Raji (cell line): ENCODE results near the gene VTA1.

ENCODE experiments used
- POLR2A ChIP-seq: IDR thresholded peaks from 2 replicates; pipeline ENCODE4 v1.6.1; 2011; ENCODE audit warnings: low read depth, low read length, control low read depth; ENCODE audit not compliant: insufficient read depth

VTA1 gene

GRCh38 chr6:142165227-142165626 lies 18.2 kb downstream of the VTA1 start:
- no peak for TF ChIP-seq POLR2A

DNA sequence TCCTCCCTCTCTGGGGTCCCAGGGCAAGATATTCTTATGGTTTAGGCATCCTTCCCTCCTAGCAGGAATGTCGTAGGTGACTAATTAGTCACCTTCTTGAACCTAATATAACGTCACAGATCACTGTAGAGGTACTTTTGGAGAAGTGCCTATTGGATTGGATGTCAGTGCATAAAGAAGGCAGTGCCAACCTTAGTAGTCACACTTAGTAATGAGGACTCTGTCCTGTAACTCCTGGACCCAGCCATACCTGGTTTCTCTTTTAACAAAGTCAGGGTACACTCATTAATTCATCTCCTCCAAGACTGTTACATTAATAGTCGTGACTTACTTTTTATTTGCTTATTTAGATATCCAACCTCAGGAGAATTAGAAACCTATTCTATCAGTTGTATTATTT lies 20.0 kb downstream of the VTA1 start:
- TF ChIP-seq POLR2A, result no peak

DNA sequence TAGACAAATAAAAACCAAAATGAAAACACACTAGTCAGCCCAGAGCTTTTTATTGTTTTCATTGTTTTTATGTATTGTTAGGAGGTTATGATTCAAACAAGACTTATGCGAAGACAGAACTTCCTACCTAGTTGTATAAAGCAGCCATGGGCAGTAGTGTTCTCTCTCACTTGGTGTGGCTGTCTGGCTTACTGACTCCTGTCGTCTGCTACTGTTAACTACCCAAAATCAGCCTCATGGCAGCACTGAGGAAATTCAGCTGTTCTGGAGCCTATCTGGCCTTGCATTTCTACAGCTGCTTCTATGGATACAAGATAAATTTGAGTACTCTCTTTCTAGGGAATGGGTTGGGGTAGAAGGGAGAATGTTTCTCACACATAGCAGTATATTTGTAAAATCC lies 20.4 kb downstream of the VTA1 start:
- no peak for TF ChIP-seq POLR2A

GRCh38 chr6:142171351-142171750 lies 24.3 kb downstream of the VTA1 start:
- no peak for TF ChIP-seq POLR2A

DNA sequence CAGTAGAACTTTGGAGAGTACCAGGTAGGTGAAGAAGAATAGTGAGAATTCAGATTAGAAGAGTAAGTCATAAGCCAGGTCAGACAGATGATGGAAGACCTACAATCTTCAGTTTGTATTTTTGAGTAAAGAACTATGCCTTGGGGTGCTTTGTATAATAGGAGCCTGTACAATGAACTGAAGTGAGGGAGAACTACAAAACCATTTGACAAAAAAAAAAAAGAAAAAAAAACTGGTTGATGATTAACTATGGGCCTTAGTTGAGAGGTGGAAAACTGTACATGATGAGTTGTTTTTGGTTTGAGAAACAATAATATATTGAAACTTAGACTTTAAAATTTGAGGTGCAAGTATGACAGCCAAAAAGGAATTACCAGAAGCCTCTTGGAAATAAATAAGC lies 25.7 kb downstream of the VTA1 start:
- no peak for TF ChIP-seq POLR2A

DNA sequence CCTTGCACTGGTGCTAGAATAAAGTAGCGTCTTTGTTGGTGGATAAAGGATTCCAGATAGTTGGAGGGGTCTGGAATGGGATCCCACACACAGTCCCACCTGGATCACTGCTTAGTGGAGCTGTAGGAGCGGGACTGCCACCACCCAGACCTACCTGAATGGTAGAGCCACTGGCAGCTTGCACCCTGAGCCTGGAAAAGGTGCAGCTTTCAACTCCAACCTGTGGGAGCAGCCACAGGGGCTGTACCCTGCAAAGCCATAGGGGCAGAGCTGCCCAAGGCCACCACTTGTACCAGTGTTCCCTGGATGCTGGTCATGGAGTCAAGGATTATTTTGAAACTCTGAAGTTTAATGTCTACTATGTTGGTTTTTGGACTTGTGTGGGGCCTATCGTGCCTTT lies 26.9 kb downstream of the VTA1 start:
- no peak for TF ChIP-seq POLR2A

GRCh38 chr6:142174703-142175102 lies 27.6 kb downstream of the VTA1 start:
- TF ChIP-seq POLR2A, result no peak

DNA sequence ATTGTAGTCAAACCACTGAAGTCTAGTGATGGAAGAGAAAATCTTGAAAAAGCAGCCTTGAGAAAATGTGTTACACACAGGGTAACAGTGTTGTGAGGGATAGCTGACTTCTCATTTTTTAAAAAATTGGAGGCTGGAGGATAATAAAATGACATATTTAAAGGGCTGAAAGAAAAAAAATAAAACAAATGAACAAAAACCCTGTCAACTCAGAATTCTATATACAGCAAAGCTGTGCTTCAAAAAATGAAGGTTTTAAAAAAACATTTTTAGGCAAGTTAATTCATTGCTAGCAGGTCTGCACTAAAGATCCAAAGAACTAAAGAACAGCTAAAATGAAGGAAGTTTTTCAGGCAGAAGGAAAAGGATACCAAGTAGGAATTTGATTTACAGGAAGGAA lies 31.1 kb downstream of the VTA1 start:
- no peak for TF ChIP-seq POLR2A

GRCh38 chr6:142182004-142182403 lies 34.9 kb downstream of the VTA1 start:
- TF ChIP-seq POLR2A, result no peak

- TF ChIP-seq POLR2A, result no peak
These were observed 36.3 kb downstream of the VTA1 start for GRCh38 chr6:142183351-142183750.

- TF ChIP-seq POLR2A, result no peak
These were observed 37.2 kb downstream of the VTA1 start for GRCh38 chr6:142184307-142184706.

DNA sequence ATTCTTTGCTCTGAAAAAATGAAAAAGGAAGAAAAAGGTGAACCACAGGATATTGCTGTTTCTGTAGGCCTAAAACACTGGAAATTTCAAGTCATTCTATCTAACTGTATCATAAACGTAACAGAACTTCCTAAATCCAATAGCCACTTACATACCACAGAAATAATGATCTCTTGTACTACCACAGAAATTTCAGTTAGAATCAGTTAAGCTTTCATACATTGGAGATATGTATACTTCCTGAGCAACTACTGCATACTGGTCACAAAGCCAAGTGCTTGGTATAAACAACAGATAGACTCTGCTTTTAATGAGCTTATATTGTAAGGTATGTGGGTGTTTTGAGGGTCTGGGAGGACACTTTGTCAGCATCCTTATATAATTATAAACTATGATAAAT lies 38.6 kb downstream of the VTA1 start:
- no peak for TF ChIP-seq POLR2A

DNA sequence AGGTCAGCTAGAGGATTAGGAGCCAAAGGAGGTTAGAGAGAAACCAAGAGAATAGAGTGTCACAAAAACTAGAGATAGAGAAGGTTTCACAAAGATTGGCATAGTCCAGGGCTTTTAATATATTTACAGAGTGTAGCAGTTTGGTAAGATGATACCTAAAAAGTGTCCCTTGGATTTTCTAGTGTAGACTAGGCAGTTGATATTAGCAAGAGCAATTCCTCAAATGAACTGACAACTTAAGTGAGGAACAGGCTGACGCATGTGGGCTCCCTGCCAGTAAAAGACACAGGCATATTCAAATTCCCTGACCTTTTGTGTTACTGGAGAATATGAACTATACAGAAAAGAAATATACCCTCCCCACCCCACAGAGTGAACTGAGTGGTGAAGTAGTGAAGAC lies 40.1 kb downstream of the VTA1 start:
- TF ChIP-seq POLR2A, result no peak

GRCh38 chr6:142189057-142189456 lies 42.0 kb downstream of the VTA1 start:
- TF ChIP-seq POLR2A, result no peak

DNA sequence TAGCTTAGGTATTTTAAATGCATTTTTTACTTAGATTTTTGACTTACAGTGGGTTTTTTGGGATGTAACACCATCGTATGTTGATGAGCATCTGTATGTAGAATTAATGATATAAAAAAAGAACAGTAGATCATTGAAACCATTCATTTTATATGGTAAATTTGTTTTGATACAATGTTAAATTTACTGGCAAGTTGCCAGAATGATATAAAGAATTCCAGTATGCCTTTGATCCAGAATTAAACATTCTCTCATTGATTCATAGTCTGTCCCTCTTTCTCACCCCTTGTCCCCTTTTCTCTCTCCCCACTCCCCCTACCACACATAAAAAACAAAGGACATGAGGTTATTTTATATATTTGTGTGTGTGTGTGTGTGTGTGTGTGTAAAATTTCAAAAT lies 45.3 kb downstream of the VTA1 start:
- no peak for TF ChIP-seq POLR2A

DNA sequence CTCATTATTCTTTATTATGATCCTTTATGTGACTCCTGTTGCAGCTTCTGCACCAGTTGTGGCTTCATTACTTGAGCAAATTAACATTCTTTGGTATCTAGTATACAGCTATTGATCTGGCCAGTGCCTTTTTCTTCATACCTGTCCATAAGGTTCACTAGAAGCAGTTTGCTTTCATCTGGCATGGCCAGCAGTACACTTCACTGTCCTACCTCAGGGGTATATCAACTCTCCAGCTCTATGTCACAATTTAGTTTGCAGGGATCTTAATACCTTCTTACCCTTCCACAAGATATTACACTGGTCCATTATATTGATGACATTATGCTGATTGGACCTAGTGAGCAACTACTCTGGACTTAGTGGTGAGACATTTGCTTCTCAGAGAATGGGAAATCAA lies 46.6 kb downstream of the VTA1 start:
- no peak for TF ChIP-seq POLR2A

DNA sequence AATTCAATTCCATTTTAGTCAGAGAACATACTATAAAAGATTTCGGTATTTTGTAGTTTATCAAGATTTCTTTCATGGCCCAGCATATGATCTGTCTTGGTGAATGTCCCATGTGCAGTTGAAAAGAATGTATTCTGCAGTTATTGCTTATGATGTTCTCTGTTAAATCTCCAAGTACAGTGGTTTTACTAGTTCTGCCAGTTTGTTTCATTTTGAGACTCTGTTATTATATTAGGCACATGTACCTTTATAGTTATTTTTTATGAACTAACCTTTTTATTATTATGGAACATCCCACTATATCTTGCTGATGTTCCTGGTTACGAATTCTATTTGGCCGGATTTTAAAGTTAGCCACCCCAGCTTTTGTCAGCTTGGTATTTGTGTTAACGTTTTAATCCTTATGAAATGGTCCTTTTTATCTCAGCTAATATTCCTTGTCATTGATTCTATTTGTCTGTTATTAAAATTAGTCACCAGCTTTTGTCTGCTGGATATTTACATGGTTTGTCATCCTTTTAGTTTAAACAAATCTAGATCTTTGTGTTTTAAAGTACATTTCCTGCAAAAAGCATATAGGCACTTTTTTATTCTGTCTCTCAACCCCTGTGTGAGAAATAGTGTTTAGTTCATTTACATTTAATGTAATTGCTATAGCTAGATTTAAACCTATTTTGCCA lies 48.9 kb downstream of the VTA1 start:
- no peak for TF ChIP-seq POLR2A
